Stomach (tissue), 9 donors: ENCODE results near the gene BCAR3. TPM values are rescaled to one million over a fixed set of nuclear protein-coding genes. Genes with fewer than 3 reads are reported as not detected.
A peak's percentile ranks its signal among the peaks of the same experiment; 100 is the strongest.

ENCODE experiments used
- DNase-seq, 2 donors: peaks; one replicate each; pipeline versions ENCODE4 v3.0.0 to v3.0.0-alpha.2; 2013 to 2019
- H3K27ac ChIP-seq, 5 donors: fragments of 200-600 bp in 4 of 5; sonication (generic) in 4 of 5; one replicate each; pipeline ENCODE4 v1.5.1; 2013 to 2019; ENCODE audit warnings: mild to moderate bottlenecking in 1 of 5, moderate library complexity in 1 of 5
- H3K27me3 ChIP-seq, 3 donors: fragments of 200-600 bp; sonication (generic); one replicate each; pipeline ENCODE4 v1.5.1; 2017 to 2019; ENCODE audit warnings: mixed run types in 1 of 3
- H3K36me3 ChIP-seq, 4 donors: fragments of 200-600 bp; sonication (generic); 1 replicate in 3 of 4; 2 replicates in 1 of 4; pipeline ENCODE4 v1.5.1; 2016 to 2019
- H3K4me1 ChIP-seq, 4 donors: fragments of 200-600 bp; sonication (generic); one replicate each; pipeline ENCODE4 v1.5.1; 2016 to 2019
- H3K4me3 ChIP-seq, 4 donors: fragments of 200-600 bp; sonication (generic) in 3 of 4; one replicate each; pipeline ENCODE4 v1.5.1; 2016 to 2019; ENCODE audit warnings: mild to moderate bottlenecking in 1 of 4
- H3K9me3 ChIP-seq, 4 donors: fragments of 200-600 bp; sonication (generic); one replicate each; pipeline ENCODE4 v1.5.1; 2016 to 2019
- CTCF ChIP-seq, 7 experiments: fragments of 450-650 bp in 4 of 7; fragments of 200-600 bp in 3 of 7; sonication (generic) in 3 of 7; IDR thresholded peaks; one replicate each; pipeline ENCODE4 v1.5.1; 2016 to 2019; ENCODE audit warnings: antibody characterized with exemption in 7 of 7, control low read depth in 2 of 7, mild to moderate bottlenecking in 1 of 7
- EP300 ChIP-seq: sonication (generic); formaldehyde crosslinking; IDR thresholded peaks from one replicate; pipeline ENCODE4 v1.6.1; 2017; ENCODE audit warnings: antibody characterized with exemption
- POLR2A ChIP-seq, 4 donors: fragments of 450-650 bp; IDR thresholded peaks; one replicate each; pipeline ENCODE4 v1.6.1; 2016; ENCODE audit warnings: antibody characterized with exemption in 4 of 4, control low read depth in 2 of 4, mild to moderate bottlenecking in 1 of 4, moderate library complexity in 1 of 4
- POLR2AphosphoS5 ChIP-seq, 3 donors: sonication (generic); formaldehyde crosslinking; IDR thresholded peaks; one replicate each; pipeline ENCODE4 v1.6.1; 2016; ENCODE audit warnings: antibody characterized with exemption in 3 of 3
- WGBS, 5 donors: extraction: QIAGEN DNeasy Blood & Tissue Kit in 3 of 5; methylation state at CpG; one replicate each; pipeline versions ENCODE4 v1.1.5 to v1.1.7; 2013 to 2018; 5-methylcytosine and 5-hydroxymethylcytosine counted together
- intact Hi-C: fragments of 100-400 bp; cut with DNase I; formaldehyde crosslinking; loops from one replicate; pipeline ENCODE4 v1.15.1; 2023; ENCODE audit warnings: low total_unique reads
- polyA plus RNA-seq, 3 donors: library from polyadenylated mRNA; stranded (reverse); fragments of 200-250 nt; gene quantifications; one replicate each; pipeline ENCODE4 v1.2.3, GENCODE V29; 2013
- total RNA-seq, 5 donors: library from RNA; depleted of rRNA; stranded (reverse); fragments of >200 nt; gene quantifications; one replicate each; pipeline versions ENCODE4 v1.1.0 to v1.2.3, GENCODE V29; 2014 to 2016
- donor health status: healthy with polysubstance abuse.
- donor health status: Bipolar disorder and iron deficiency.
- donor health status: healthy.

Gene BCAR3
- total and polyA plus RNA-seq, 8 donors = 5.6 to 28.0 (median 19.3) TPM

- Histone ChIP-seq H3K4me3 (peak overlapping the region; percentile 43 to 47 (median 45)), H3K36me3 (no peaks in the 10 kb centered on the region), H3K27me3 (no peaks in the 10 kb centered on the region), H3K4me1 (peaks cover 56 to 95% (median 73%) of the 10 kb centered on the region in 4 donors), H3K9me3 (no peaks in the 10 kb centered on the region), H3K27ac (peak overlapping the region; percentile 80 to 87 (median 85))
- 15 to 44% (median 31%) methylated on average over 11 of the region's 11 CpGs for WGBS, 5 donors
- intact Hi-C loops = no loop called here
- DNase-seq = peak; percentile 54 to 74
- TF ChIP-seq POLR2A (IDR thresholded peaks at IDR 0.05) (no peak), POLR2AphosphoS5 (IDR thresholded peaks at IDR 0.05) (peak in 1 of 3 donors; percentile 36)
Observed at GRCh38 chr1:93613898-93614297, 67.7 kb downstream of the BCAR3 start.

- H3K36me3 ChIP-seq = no peaks in the 10 kb centered on the region
- H3K27ac ChIP-seq = peak overlapping the region in 4 of 5 donors; percentile 80 to 87 (median 85)
- H3K27me3 ChIP-seq = no peaks in the 10 kb centered on the region
- H3K4me3 ChIP-seq = peak overlapping the region; percentile 43 to 47 (median 45)
- WGBS, 5 donors = 70 to 85% (median 77%) methylated on average over 3 of the region's 3 CpGs
- peaks cover 54 to 97% (median 73%) of the 10 kb centered on the region in 4 donors for H3K4me1 ChIP-seq
- no peak for TF ChIP-seq POLR2A (IDR thresholded peaks at IDR 0.05)
- DNase-seq = no peak
- H3K9me3 ChIP-seq = no peaks in the 10 kb centered on the region
- intact Hi-C loops = no loop called here
Observed at GRCh38 chr1:93612510-93612909, 69.1 kb downstream of the BCAR3 start.

GRCh38 chr1:93611668-93612067, 70.0 kb downstream of the BCAR3 start:
- Histone ChIP-seq H3K4me1 (peaks cover 46 to 95% (median 66%) of the 10 kb centered on the region in 4 donors), H3K27ac (peak overlapping the region in 1 of 5 donors; percentile 85), H3K27me3 (no peaks in the 10 kb centered on the region), H3K36me3 (no peaks in the 10 kb centered on the region), H3K9me3 (no peaks in the 10 kb centered on the region), H3K4me3 (peak overlapping the region in 1 of 4 donors; percentile 14)
- no peak for DNase-seq
- 77 to 85% (median 78%) methylated on average over 5 of the region's 5 CpGs for WGBS, 5 donors
- TF ChIP-seq CTCF (IDR thresholded peaks at IDR 0.05) (no peak), EP300 (no peak), POLR2A (IDR thresholded peaks at IDR 0.05) (no peak), POLR2AphosphoS5 (IDR thresholded peaks at IDR 0.05) (no peak)
- intact Hi-C loops = no loop called here

- intact Hi-C loops = no loop called here
- no peak overlapping the region for H3K4me3 ChIP-seq
- no peaks in the 10 kb centered on the region for H3K9me3 ChIP-seq
- H3K4me1 ChIP-seq = peaks cover 32 to 95% (median 55%) of the 10 kb centered on the region in 4 donors
- DNase-seq = no peak
- peak overlapping the region in 2 of 5 donors; percentile 41 to 59 for H3K27ac ChIP-seq
- WGBS, 5 donors = 80 to 88% (median 87%) methylated on average over 8 of the region's 8 CpGs
- TF ChIP-seq POLR2A (IDR thresholded peaks at IDR 0.05) = no peak
- TF ChIP-seq CTCF (IDR thresholded peaks at IDR 0.05) = no peak
- no peak for TF ChIP-seq POLR2AphosphoS5 (IDR thresholded peaks at IDR 0.05)
- TF ChIP-seq EP300 = no peak
- no peaks in the 10 kb centered on the region for H3K36me3 ChIP-seq
- no peaks in the 10 kb centered on the region for H3K27me3 ChIP-seq
Observed at GRCh38 chr1:93609536-93609935, 72.1 kb downstream of the BCAR3 start.

GRCh38 chr1:93608187-93609109, 73.2 kb downstream of the BCAR3 start:
- no peak overlapping the region for H3K4me3 ChIP-seq
- peak overlapping the region in 3 of 5 donors; percentile 10 to 59 (median 41) for H3K27ac ChIP-seq
- no peaks in the 10 kb centered on the region for H3K9me3 ChIP-seq
- peaks cover 24 to 94% (median 44%) of the 10 kb centered on the region in 4 donors for H3K4me1 ChIP-seq
- intact Hi-C loops = no loop called here
- no peaks in the 10 kb centered on the region for H3K27me3 ChIP-seq
- WGBS, 5 donors = 67 to 73% (median 72%) methylated on average over 15 of the region's 15 CpGs
- peak in 1 of 2 donors; percentile 71 for DNase-seq
- no peak for TF ChIP-seq CTCF (IDR thresholded peaks at IDR 0.05)
- TF ChIP-seq POLR2AphosphoS5 (IDR thresholded peaks at IDR 0.05) = no peak
- TF ChIP-seq EP300 = no peak
- H3K36me3 ChIP-seq = no peaks in the 10 kb centered on the region
